Endothelial cell (in vitro differentiated cells): ENCODE results near the gene RFXANK. TPM values are rescaled to one million over a fixed set of nuclear protein-coding genes. Genes with fewer than 3 reads are reported as not detected.

Experiments used
- DNase-seq: peaks from one replicate; pipeline ENCODE4 v3.0.0; 2021; ENCODE audit warnings: low spot score
- H3K27ac Mint-ChIP-seq: one replicate; pipeline ENCODE4 v1.8.0; 2021; ENCODE audit warnings: mixed read lengths, inconsistent platforms; ENCODE audit not compliant: unreplicated experiment
- H3K27me3 Mint-ChIP-seq: one replicate; pipeline ENCODE4 v1.8.0; 2021; ENCODE audit warnings: mild to moderate bottlenecking, moderate library complexity, mixed read lengths, inconsistent platforms; ENCODE audit not compliant: unreplicated experiment
- H3K36me3 Mint-ChIP-seq: one replicate; pipeline ENCODE4 v1.8.0; 2021; ENCODE audit warnings: mild to moderate bottlenecking, low read depth, mixed read lengths, inconsistent platforms; ENCODE audit not compliant: unreplicated experiment
- H3K4me1 Mint-ChIP-seq: one replicate; pipeline ENCODE4 v1.8.0; 2021; ENCODE audit warnings: mild to moderate bottlenecking, mixed read lengths, inconsistent platforms; ENCODE audit not compliant: unreplicated experiment
- H3K4me3 Mint-ChIP-seq: one replicate; pipeline ENCODE4 v1.8.0; 2021; ENCODE audit warnings: mild to moderate bottlenecking, mixed read lengths, inconsistent platforms; ENCODE audit not compliant: unreplicated experiment
- H3K9me3 Mint-ChIP-seq: one replicate; pipeline ENCODE4 v1.8.0; 2021; ENCODE audit warnings: mixed read lengths, inconsistent platforms; ENCODE audit not compliant: unreplicated experiment
- total RNA-seq: library from RNA; stranded (reverse); fragmentation: NEBNext Ultra II Directional; extraction: Animal tissue kit (Norgen Biotek cat#: 25700); gene quantifications from one replicate; pipeline ENCODE4 v1.2.1, GENCODE V29; 2021; ENCODE audit not compliant: unreplicated experiment
- TF ChIP-seq, protein P1 (sequence below): fragments of 200-600 bp; sonication (generic); IDR thresholded peaks from one replicate; pipeline ENCODE4 v1.5.0; 2021; ENCODE audit warnings: antibody characterized with exemption; ENCODE audit not compliant: unreplicated experiment

RFXANK gene
- total RNA-seq, 1 donor from 2014 or later: 131 TPM

DNA sequence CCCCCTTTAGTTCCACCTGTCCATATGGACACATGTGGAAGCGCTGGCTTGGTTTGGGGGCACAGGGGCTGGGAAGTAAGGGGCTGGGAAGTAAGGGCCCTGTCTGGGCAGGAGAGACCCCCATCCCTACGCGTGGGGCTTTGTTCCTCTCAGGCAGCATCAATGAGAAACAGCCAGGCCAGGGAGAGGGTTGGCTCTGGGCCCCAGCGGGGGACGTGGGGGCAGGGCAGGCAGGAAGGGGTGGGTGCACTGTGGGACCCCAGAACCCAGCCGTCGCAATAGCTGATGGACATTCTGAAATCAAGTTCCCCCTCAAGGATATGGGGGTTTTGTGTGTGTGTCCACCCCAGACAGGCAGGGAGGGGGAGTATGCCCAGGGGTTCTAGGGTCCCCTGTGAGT, 20.9 kb downstream of the RFXANK start:
- DNase-seq: no peak
- Mint-ChIP-seq H3K27ac (no peak overlapping the region), H3K27me3 (peaks cover 19% of the 10 kb centered on the region), H3K36me3 (peaks cover 4% of the 10 kb centered on the region), H3K4me3 (no peak overlapping the region), H3K9me3 (no peaks in the 10 kb centered on the region), H3K4me1 (no peaks in the 10 kb centered on the region)
- TF ChIP-seq, protein P1, sequence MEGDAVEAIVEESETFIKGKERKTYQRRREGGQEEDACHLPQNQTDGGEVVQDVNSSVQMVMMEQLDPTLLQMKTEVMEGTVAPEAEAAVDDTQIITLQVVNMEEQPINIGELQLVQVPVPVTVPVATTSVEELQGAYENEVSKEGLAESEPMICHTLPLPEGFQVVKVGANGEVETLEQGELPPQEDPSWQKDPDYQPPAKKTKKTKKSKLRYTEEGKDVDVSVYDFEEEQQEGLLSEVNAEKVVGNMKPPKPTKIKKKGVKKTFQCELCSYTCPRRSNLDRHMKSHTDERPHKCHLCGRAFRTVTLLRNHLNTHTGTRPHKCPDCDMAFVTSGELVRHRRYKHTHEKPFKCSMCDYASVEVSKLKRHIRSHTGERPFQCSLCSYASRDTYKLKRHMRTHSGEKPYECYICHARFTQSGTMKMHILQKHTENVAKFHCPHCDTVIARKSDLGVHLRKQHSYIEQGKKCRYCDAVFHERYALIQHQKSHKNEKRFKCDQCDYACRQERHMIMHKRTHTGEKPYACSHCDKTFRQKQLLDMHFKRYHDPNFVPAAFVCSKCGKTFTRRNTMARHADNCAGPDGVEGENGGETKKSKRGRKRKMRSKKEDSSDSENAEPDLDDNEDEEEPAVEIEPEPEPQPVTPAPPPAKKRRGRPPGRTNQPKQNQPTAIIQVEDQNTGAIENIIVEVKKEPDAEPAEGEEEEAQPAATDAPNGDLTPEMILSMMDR: no peak

DNA sequence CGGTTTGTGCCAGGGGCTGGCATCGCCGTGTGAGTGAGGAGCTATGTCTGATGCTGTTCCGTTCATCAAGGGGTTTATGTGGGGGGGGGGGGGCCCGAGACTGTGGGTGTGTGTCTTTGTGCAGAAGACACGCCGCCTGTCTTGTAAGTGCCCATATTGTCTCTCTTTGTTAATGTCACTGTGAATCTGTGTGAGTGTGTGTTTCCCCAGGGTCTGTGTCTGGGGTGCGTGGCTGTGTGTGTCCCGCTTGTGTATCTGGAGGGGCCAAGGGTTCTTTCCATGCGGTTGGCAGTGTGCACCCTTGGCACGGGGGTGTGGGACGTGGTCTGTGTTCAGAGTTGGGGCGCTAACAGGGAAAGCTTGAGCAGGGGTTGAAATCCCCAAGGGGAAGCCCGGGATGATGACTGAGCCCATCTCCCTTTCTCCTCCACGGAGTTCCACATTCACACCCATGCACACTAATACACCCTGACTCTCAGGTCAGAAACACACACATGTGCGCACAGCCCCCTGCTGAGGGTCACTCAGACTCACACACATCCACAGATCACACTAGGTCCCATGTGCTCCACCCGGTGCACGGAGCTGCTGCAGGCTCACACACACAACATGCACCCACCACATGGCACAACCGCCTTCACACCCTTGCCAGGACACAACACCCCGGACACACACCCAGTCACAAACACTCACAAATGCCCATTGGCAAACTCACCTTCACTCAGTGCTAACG, 21.5 kb downstream of the RFXANK start:
- Mint-ChIP-seq H3K27ac (no peak overlapping the region), H3K4me1 (no peaks in the 10 kb centered on the region), H3K36me3 (peaks cover 4% of the 10 kb centered on the region), H3K27me3 (peaks cover 19% of the 10 kb centered on the region), H3K9me3 (no peaks in the 10 kb centered on the region), H3K4me3 (peak overlapping the region; percentile 76)
- TF ChIP-seq, protein P1: no peak
- no peak for DNase-seq

DNA sequence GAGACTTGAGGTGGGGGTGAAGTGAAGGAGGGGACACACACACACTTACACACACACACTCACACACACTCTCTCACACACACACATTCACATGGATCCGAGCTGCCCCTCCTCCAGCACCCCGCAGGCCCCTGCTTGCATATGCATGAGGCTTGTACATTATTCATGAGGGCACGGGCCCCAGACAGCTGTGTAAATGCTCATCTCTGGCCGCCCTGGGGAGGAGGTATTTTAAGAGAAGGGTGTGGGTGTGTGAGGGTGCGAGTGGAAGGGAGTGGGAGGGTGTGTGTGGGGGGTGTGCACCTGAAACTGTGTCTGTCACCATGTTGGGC, 22.1 kb downstream of the RFXANK start:
- Mint-ChIP-seq H3K27me3 (peaks cover 19% of the 10 kb centered on the region), H3K4me1 (no peaks in the 10 kb centered on the region)
- TF ChIP-seq, protein P1: no peak

DNA sequence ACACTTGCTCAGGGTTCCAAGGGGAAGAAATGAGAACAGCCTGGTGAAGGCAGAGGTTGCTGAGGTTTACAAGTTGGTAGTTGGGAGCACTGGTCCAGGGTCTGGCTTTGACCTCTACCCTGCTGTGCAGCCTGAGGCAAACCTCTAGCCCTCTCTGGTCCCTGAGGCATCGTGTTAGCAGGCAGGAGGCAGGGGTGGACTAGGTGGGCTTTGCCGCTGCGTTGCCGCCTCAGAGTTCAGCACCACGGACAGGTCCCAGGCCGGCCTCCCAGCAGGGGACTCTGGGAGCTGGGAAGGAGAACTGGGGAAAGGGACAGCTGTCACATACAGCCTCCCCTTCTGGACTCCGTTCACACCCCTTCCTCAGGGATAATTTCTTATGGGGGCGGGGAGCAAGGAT, 22.8 kb downstream of the RFXANK start:
- Mint-ChIP-seq H3K27me3 (peaks cover 18% of the 10 kb centered on the region), H3K9me3 (no peaks in the 10 kb centered on the region), H3K4me3 (no peak overlapping the region), H3K4me1 (no peaks in the 10 kb centered on the region), H3K27ac (no peak overlapping the region), H3K36me3 (peaks cover 4% of the 10 kb centered on the region)
- TF ChIP-seq, protein P1: no peak
- peak; percentile 88 for DNase-seq

More for the DNA sequence above, 22.1 kb downstream of the RFXANK start:
- no peaks in the 10 kb centered on the region for H3K9me3 Mint-ChIP-seq
- H3K27ac Mint-ChIP-seq: no peak overlapping the region
- peaks cover 4% of the 10 kb centered on the region for H3K36me3 Mint-ChIP-seq
- H3K4me3 Mint-ChIP-seq: peak overlapping the region; percentile 76
- no peak for DNase-seq

DNA sequence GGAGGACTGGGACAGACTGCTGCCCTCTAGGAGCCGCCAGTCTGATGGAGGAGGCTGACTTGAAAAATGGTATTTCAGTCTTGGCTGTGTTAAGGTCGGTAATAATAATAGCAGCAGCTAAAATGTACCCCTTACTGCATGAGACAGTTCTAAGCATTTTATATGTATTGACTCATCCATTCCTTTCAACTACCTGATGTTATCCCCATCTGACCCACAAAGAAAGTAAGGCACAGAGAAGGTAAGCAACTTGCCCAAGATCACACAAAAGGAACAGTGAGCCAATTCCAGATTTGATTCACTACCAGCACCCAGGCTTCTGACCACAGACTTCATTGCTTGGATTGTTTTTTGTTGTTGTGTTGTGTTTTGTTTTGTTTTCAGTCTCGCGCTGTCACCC, 23.7 kb downstream of the RFXANK start:
- no peak overlapping the region for H3K27ac Mint-ChIP-seq
- H3K4me3 Mint-ChIP-seq: no peak overlapping the region
- TF ChIP-seq, protein P1: no peak
- no peaks in the 10 kb centered on the region for H3K4me1 Mint-ChIP-seq
- peaks cover 4% of the 10 kb centered on the region for H3K36me3 Mint-ChIP-seq
- H3K9me3 Mint-ChIP-seq: no peaks in the 10 kb centered on the region
- peaks cover 13% of the 10 kb centered on the region for H3K27me3 Mint-ChIP-seq
- no peak for DNase-seq
